Suprapubic skin (tissue), 4 donors: Measurements from ENCODE around the gene AIFM3.

Experiments
- EP300 ChIP-seq: sonication (generic); formaldehyde crosslinking; IDR thresholded peaks from one replicate; pipeline ENCODE4 v1.6.1; 2017; ENCODE audit warnings: antibody characterized with exemption
- POLR2A ChIP-seq, 2 donors: fragments of 450-650 bp; IDR thresholded peaks; one replicate each; pipeline ENCODE4 v1.6.1; 2017; ENCODE audit warnings: antibody characterized with exemption in 2 of 2, mild to moderate bottlenecking in 2 of 2, moderate library complexity in 2 of 2
- POLR2AphosphoS5 ChIP-seq, 3 donors: sonication (generic); formaldehyde crosslinking; IDR thresholded peaks; one replicate each; pipeline ENCODE4 v1.6.1; 2017; ENCODE audit warnings: antibody characterized with exemption in 3 of 3
- TF ChIP-seq, protein P1 (sequence below), 2 donors: fragments of 200-600 bp in 1 of 2; fragments of 450-650 bp in 1 of 2; sonication (generic) in 1 of 2; IDR thresholded peaks; one replicate each; pipeline ENCODE4 v1.5.1; 2016 to 2019; ENCODE audit warnings: antibody characterized with exemption in 2 of 2, mild to moderate bottlenecking in 1 of 2, moderate library complexity in 1 of 2

DNA sequence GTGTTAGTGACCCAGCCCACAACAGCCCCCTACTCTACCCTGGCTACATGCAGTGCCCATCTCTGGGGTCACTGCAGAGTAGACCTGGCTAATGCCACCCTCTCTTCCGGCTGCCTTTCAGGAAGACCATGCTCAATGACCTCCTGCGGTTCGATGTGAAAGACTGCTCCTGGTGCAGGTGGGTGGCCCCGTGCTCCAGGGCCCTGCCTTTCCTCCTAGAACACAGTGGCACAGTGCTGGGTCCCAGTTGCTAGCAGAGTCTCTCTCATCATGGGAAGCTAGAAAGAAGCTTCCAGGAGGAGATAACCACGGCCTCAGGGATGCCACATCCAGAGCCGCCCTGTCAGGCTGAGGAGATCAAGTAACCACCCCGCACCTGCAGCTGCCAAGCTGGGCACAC lies 18.7 kb downstream of the AIFM3 start:
- TF ChIP-seq, protein P1, sequence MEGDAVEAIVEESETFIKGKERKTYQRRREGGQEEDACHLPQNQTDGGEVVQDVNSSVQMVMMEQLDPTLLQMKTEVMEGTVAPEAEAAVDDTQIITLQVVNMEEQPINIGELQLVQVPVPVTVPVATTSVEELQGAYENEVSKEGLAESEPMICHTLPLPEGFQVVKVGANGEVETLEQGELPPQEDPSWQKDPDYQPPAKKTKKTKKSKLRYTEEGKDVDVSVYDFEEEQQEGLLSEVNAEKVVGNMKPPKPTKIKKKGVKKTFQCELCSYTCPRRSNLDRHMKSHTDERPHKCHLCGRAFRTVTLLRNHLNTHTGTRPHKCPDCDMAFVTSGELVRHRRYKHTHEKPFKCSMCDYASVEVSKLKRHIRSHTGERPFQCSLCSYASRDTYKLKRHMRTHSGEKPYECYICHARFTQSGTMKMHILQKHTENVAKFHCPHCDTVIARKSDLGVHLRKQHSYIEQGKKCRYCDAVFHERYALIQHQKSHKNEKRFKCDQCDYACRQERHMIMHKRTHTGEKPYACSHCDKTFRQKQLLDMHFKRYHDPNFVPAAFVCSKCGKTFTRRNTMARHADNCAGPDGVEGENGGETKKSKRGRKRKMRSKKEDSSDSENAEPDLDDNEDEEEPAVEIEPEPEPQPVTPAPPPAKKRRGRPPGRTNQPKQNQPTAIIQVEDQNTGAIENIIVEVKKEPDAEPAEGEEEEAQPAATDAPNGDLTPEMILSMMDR (IDR thresholded peaks at IDR 0.05): no peak
- TF ChIP-seq POLR2A (IDR thresholded peaks at IDR 0.05) (no peak), POLR2AphosphoS5 (IDR thresholded peaks at IDR 0.05) (no peak), EP300 (no peak)
